ENCODE results near the gene CELF3.

Gene CELF3

GRCh38 chr1:151760597-151761385 is 44.2 kb upstream of the CELF3 start:
- no peak for DNase-seq
- Histone ChIP-seq H3K4ac (ENCODE audit: low read depth in 1 of 2, low read length in 2 of 2) (no peak overlapping the region), H2BK120ac (ENCODE audit: low read depth, low read length) (no peak overlapping the region), H4K91ac (ENCODE audit: low read length) (no peak overlapping the region), H3K27ac (ENCODE audit: low read length, poor library complexity, severe bottlenecking) (no peak overlapping the region), H3K36me3 (ENCODE audit: control insufficient read depth in 1 of 2, insufficient read depth in 2 of 2, low read depth in 1 of 2, low read length in 2 of 2) (peaks cover 23 to 54% of the 10 kb centered on the region in 2 experiments), H3K4me3 (ENCODE audit: insufficient read depth in 1 of 2, low read depth in 1 of 2, low read length in 2 of 2) (no peak overlapping the region), H3K9ac (ENCODE audit: low read length) (no peak overlapping the region), H2BK12ac (ENCODE audit: low read length in 2 of 2) (no peak overlapping the region), H3K9me3 (ENCODE audit: control insufficient read depth, low read length) (no peaks in the 10 kb centered on the region), H3K23ac (ENCODE audit: low read length in 2 of 2) (no peak overlapping the region), H2BK15ac (ENCODE audit: low read depth, poor library complexity, severe bottlenecking) (no peak overlapping the region), H3K14ac (ENCODE audit: low read length in 2 of 2) (no peak overlapping the region), H2AK5ac (ENCODE audit: low read length, severe bottlenecking) (no peak overlapping the region), H4K8ac (ENCODE audit: low read length) (no peak overlapping the region), H2BK5ac (ENCODE audit: low read depth, low read length, poor library complexity, severe bottlenecking) (no peak overlapping the region), H3K4me2 (ENCODE audit: low read length, poor library complexity, severe bottlenecking) (no peak overlapping the region), H3K4me1 (ENCODE audit: control insufficient read depth, insufficient read depth, low read depth, low read length) (peaks cover 2% of the 10 kb centered on the region), H2AFZ (ENCODE audit: low read depth, low read length) (no peak overlapping the region), H3K18ac (ENCODE audit: low read depth in 1 of 2, low read length in 2 of 2) (no peak overlapping the region), H3K79me1 (replicated peaks; ENCODE audit: low read length, poor library complexity, severe bottlenecking) (peaks cover 7% of the 10 kb centered on the region), H3K27me3 (ENCODE audit: control insufficient read depth in 1 of 2, insufficient read depth in 1 of 2, low read length in 2 of 2) (no peaks in the 10 kb centered on the region)
- WGBS, result 93% methylated on average over 7 of the region's 7 CpGs

- H3K4me1 ChIP-seq (ENCODE audit: control insufficient read depth, insufficient read depth, low read depth, low read length), result peaks cover 2% of the 10 kb centered on the region
- no peak overlapping the region for H2AK5ac ChIP-seq (ENCODE audit: low read length, severe bottlenecking)
- H2BK120ac ChIP-seq (ENCODE audit: low read depth, low read length), result no peak overlapping the region
- DNase-seq, result no peak
- H3K4me3 ChIP-seq (ENCODE audit: insufficient read depth in 1 of 2, low read depth in 1 of 2, low read length in 2 of 2), result no peak overlapping the region
- no peaks in the 10 kb centered on the region for H3K9me3 ChIP-seq (ENCODE audit: control insufficient read depth, low read length)
- H4K8ac ChIP-seq (ENCODE audit: low read length), result no peak overlapping the region
- no peak overlapping the region for H2BK15ac ChIP-seq (ENCODE audit: low read depth, poor library complexity, severe bottlenecking)
- H3K36me3 ChIP-seq (ENCODE audit: control insufficient read depth in 1 of 2, insufficient read depth in 2 of 2, low read depth in 1 of 2, low read length in 2 of 2), result peaks cover 23 to 58% of the 10 kb centered on the region in 2 experiments
- H3K4me2 ChIP-seq (ENCODE audit: low read length, poor library complexity, severe bottlenecking), result no peak overlapping the region
- no peak overlapping the region for H4K91ac ChIP-seq (ENCODE audit: low read length)
- H2BK12ac ChIP-seq (ENCODE audit: low read length in 2 of 2), result no peak overlapping the region
- no peak overlapping the region for H3K18ac ChIP-seq (ENCODE audit: low read depth in 1 of 2, low read length in 2 of 2)
- no peak overlapping the region for H2AFZ ChIP-seq (ENCODE audit: low read depth, low read length)
- H3K23ac ChIP-seq (ENCODE audit: low read length in 2 of 2), result no peak overlapping the region
- H2BK5ac ChIP-seq (ENCODE audit: low read depth, low read length, poor library complexity, severe bottlenecking), result no peak overlapping the region
- no peak overlapping the region for H3K27ac ChIP-seq (ENCODE audit: low read length, poor library complexity, severe bottlenecking)
- H3K14ac ChIP-seq (ENCODE audit: low read length in 2 of 2), result no peak overlapping the region
- no peak overlapping the region for H3K9ac ChIP-seq (ENCODE audit: low read length)
- no peaks in the 10 kb centered on the region for H3K27me3 ChIP-seq (ENCODE audit: control insufficient read depth in 1 of 2, insufficient read depth in 1 of 2, low read length in 2 of 2)
- H3K4ac ChIP-seq (ENCODE audit: low read depth in 1 of 2, low read length in 2 of 2), result no peak overlapping the region
- H3K79me1 ChIP-seq (replicated peaks; ENCODE audit: low read length, poor library complexity, severe bottlenecking), result peaks cover 5% of the 10 kb centered on the region
Observed at GRCh38 chr1:151759241-151759640, 42.6 kb upstream of the CELF3 start.

- no peak overlapping the region for H2BK15ac ChIP-seq (ENCODE audit: low read depth, poor library complexity, severe bottlenecking)
- no peak overlapping the region for H3K18ac ChIP-seq (ENCODE audit: low read depth in 1 of 2, low read length in 2 of 2)
- H3K4me2 ChIP-seq (ENCODE audit: low read length, poor library complexity, severe bottlenecking), result no peak overlapping the region
- H3K14ac ChIP-seq (ENCODE audit: low read length in 2 of 2), result no peak overlapping the region
- H3K4me1 ChIP-seq (ENCODE audit: control insufficient read depth, insufficient read depth, low read depth, low read length), result no peaks in the 10 kb centered on the region
- H2BK5ac ChIP-seq (ENCODE audit: low read depth, low read length, poor library complexity, severe bottlenecking), result no peak overlapping the region
- H3K23ac ChIP-seq (ENCODE audit: low read length in 2 of 2), result no peak overlapping the region
- H3K9me3 ChIP-seq (ENCODE audit: control insufficient read depth, low read length), result no peaks in the 10 kb centered on the region
- peaks cover 17 to 47% of the 10 kb centered on the region in 2 experiments for H3K36me3 ChIP-seq (ENCODE audit: control insufficient read depth in 1 of 2, insufficient read depth in 2 of 2, low read depth in 1 of 2, low read length in 2 of 2)
- H2BK120ac ChIP-seq (ENCODE audit: low read depth, low read length), result no peak overlapping the region
- H4K8ac ChIP-seq (ENCODE audit: low read length), result no peak overlapping the region
- no peak overlapping the region for H2BK12ac ChIP-seq (ENCODE audit: low read length in 2 of 2)
- H3K9ac ChIP-seq (ENCODE audit: low read length), result no peak overlapping the region
- WGBS, result 6% methylated on average over 1 of the region's 1 CpG
- no peaks in the 10 kb centered on the region for H3K27me3 ChIP-seq (ENCODE audit: control insufficient read depth in 1 of 2, insufficient read depth in 1 of 2, low read length in 2 of 2)
- peak; percentile 15 for DNase-seq
- no peak overlapping the region for H3K4ac ChIP-seq (ENCODE audit: low read depth in 1 of 2, low read length in 2 of 2)
- no peak overlapping the region for H2AFZ ChIP-seq (ENCODE audit: low read depth, low read length)
- H4K91ac ChIP-seq (ENCODE audit: low read length), result no peak overlapping the region
- no peak overlapping the region for H3K27ac ChIP-seq (ENCODE audit: low read length, poor library complexity, severe bottlenecking)
- no peak overlapping the region for H3K4me3 ChIP-seq (ENCODE audit: insufficient read depth in 1 of 2, low read depth in 1 of 2, low read length in 2 of 2)
- no peak overlapping the region for H2AK5ac ChIP-seq (ENCODE audit: low read length, severe bottlenecking)
- H3K79me1 ChIP-seq (replicated peaks; ENCODE audit: low read length, poor library complexity, severe bottlenecking), result no peaks in the 10 kb centered on the region
Observed at GRCh38 chr1:151756291-151756690, 39.7 kb upstream of the CELF3 start.

GRCh38 chr1:151741516-151741915 is 24.9 kb upstream of the CELF3 start:
- peak overlapping the region in 1 of 2 experiments; percentile 79 for H3K23ac ChIP-seq (ENCODE audit: low read length in 2 of 2)
- H2BK5ac ChIP-seq (ENCODE audit: low read depth, low read length, poor library complexity, severe bottlenecking), result no peak overlapping the region
- no peak for DNase-seq
- no peaks in the 10 kb centered on the region for H3K36me3 ChIP-seq (ENCODE audit: control insufficient read depth in 1 of 2, insufficient read depth in 2 of 2, low read depth in 1 of 2, low read length in 2 of 2)
- H3K27me3 ChIP-seq (ENCODE audit: control insufficient read depth in 1 of 2, insufficient read depth in 1 of 2, low read length in 2 of 2), result peaks cover 0 to 17% of the 10 kb centered on the region in 2 experiments
- WGBS, result 89% methylated on average over 4 of the region's 4 CpGs
- H2AK5ac ChIP-seq (ENCODE audit: low read length, severe bottlenecking), result no peak overlapping the region
- H3K4me3 ChIP-seq (ENCODE audit: insufficient read depth in 1 of 2, low read depth in 1 of 2, low read length in 2 of 2), result no peak overlapping the region
- no peak overlapping the region for H2AFZ ChIP-seq (ENCODE audit: low read depth, low read length)
- no peak overlapping the region for H2BK12ac ChIP-seq (ENCODE audit: low read length in 2 of 2)
- no peak overlapping the region for H2BK120ac ChIP-seq (ENCODE audit: low read depth, low read length)
- H3K4ac ChIP-seq (ENCODE audit: low read depth in 1 of 2, low read length in 2 of 2), result no peak overlapping the region
- no peaks in the 10 kb centered on the region for H3K4me1 ChIP-seq (ENCODE audit: control insufficient read depth, insufficient read depth, low read depth, low read length)
- H2BK15ac ChIP-seq (ENCODE audit: low read depth, poor library complexity, severe bottlenecking), result no peak overlapping the region
- H3K27ac ChIP-seq (ENCODE audit: low read length, poor library complexity, severe bottlenecking), result no peak overlapping the region
- H3K9me3 ChIP-seq (ENCODE audit: control insufficient read depth, low read length), result peaks cover 6% of the 10 kb centered on the region
- no peak overlapping the region for H4K91ac ChIP-seq (ENCODE audit: low read length)
- H3K18ac ChIP-seq (ENCODE audit: low read depth in 1 of 2, low read length in 2 of 2), result no peak overlapping the region
- no peak overlapping the region for H4K8ac ChIP-seq (ENCODE audit: low read length)
- no peak overlapping the region for H3K4me2 ChIP-seq (ENCODE audit: low read length, poor library complexity, severe bottlenecking)
- no peak overlapping the region for H3K9ac ChIP-seq (ENCODE audit: low read length)
- H3K14ac ChIP-seq (ENCODE audit: low read length in 2 of 2), result no peak overlapping the region
- H3K79me1 ChIP-seq (replicated peaks; ENCODE audit: low read length, poor library complexity, severe bottlenecking), result no peaks in the 10 kb centered on the region
